Endodermal cell (in vitro differentiated cells): ENCODE measurements around the gene TTC7B. TPM values are rescaled to one million over a fixed set of nuclear protein-coding genes. Genes with fewer than 3 reads are reported as not detected.

Experiments used
- DNase-seq: peaks from one replicate; pipeline ENCODE4 v3.0.0-alpha.2; 2017
- H3K27ac ChIP-seq: 2 replicates; pipeline ENCODE4 v1.5.1; 2013; ENCODE audit warnings: mild to moderate bottlenecking, low read depth, low read length, moderate library complexity
- H3K27me3 ChIP-seq: 2 replicates; pipeline ENCODE4 v1.6.1; 2013; ENCODE audit warnings: mild to moderate bottlenecking, low read length, moderate library complexity; ENCODE audit not compliant: insufficient read depth, control insufficient read depth, poor library complexity, severe bottlenecking
- H3K36me3 ChIP-seq: 2 replicates; pipeline ENCODE4 v1.7.0; 2013; ENCODE audit warnings: mild to moderate bottlenecking, low read length, moderate library complexity; ENCODE audit not compliant: control insufficient read depth, insufficient read depth
- H3K4me1 ChIP-seq: one replicate; pipeline ENCODE4 v1.7.0; 2013; ENCODE audit warnings: low read length; ENCODE audit not compliant: control insufficient read depth, insufficient read depth
- H3K4me3 ChIP-seq: 2 replicates; pipeline ENCODE4 v1.5.1; 2013; ENCODE audit warnings: mild to moderate bottlenecking, low read length, moderate library complexity
- H3K9ac ChIP-seq: 2 replicates; pipeline ENCODE4 v1.6.1; 2013; ENCODE audit warnings: mild to moderate bottlenecking, low read length, moderate library complexity; ENCODE audit not compliant: poor library complexity, severe bottlenecking; ENCODE audit errors: extremely low read depth
- H3K9me3 ChIP-seq: 2 replicates; pipeline ENCODE4 v1.6.1; 2013; ENCODE audit warnings: mild to moderate bottlenecking, low read length, moderate library complexity; ENCODE audit not compliant: control insufficient read depth
- H3K27ac Mint-ChIP-seq: 2 replicates; pipeline ENCODE4 v1.8.0; 2020; ENCODE audit warnings: mixed read lengths
- H3K27me3 Mint-ChIP-seq: 2 replicates; pipeline ENCODE4 v1.8.0; 2021; ENCODE audit warnings: mild to moderate bottlenecking, mixed read lengths; ENCODE audit not compliant: insufficient read depth
- H3K36me3 Mint-ChIP-seq: 2 replicates; pipeline ENCODE4 v1.8.0; 2020; ENCODE audit warnings: low read depth, mixed read lengths
- H3K4me1 Mint-ChIP-seq: 2 replicates; pipeline ENCODE4 v1.8.0; 2020; ENCODE audit warnings: mixed read lengths
- H3K4me3 Mint-ChIP-seq: 2 replicates; pipeline ENCODE4 v1.8.0; 2020; ENCODE audit warnings: mild to moderate bottlenecking, moderate library complexity, mixed read lengths
- H3K9me3 Mint-ChIP-seq: 2 replicates; pipeline ENCODE4 v1.8.0; 2020; ENCODE audit warnings: mild to moderate bottlenecking, mixed read lengths
- WGBS, 2 experiments: methylation state at CpG; one replicate each; pipeline versions ENCODE4 v1.1.5 to v1.1.7; 2013; ENCODE audit warnings: missing lambda C conversion rate in 2 of 2, mixed read lengths in 1 of 2; ENCODE audit not compliant: insufficient coverage in 1 of 2, insufficient read length in 1 of 2; 5-methylcytosine and 5-hydroxymethylcytosine counted together
- total RNA-seq, 2 donors: library from RNA; stranded (reverse); fragmentation: NEBNext Ultra II Directional in 1 of 2; extraction: Animal tissue kit (Norgen Biotek cat#: 25700) in 1 of 2; gene quantifications; 2 replicates in 1 of 2; 3 replicates in 1 of 2; pipeline ENCODE4 v1.2.1, GENCODE V29; 2021
- TF ChIP-seq, protein P1 (sequence below): fragments of 200-600 bp; sonication (generic); conservative IDR thresholded peaks from 2 replicates; pipeline ENCODE4 v1.5.0; 2021; ENCODE audit warnings: antibody characterized with exemption, mild to moderate bottlenecking

The TTC7B gene
- total RNA-seq, 2 donors from 2014 or later = 51.3 to 62.6 TPM

DNA sequence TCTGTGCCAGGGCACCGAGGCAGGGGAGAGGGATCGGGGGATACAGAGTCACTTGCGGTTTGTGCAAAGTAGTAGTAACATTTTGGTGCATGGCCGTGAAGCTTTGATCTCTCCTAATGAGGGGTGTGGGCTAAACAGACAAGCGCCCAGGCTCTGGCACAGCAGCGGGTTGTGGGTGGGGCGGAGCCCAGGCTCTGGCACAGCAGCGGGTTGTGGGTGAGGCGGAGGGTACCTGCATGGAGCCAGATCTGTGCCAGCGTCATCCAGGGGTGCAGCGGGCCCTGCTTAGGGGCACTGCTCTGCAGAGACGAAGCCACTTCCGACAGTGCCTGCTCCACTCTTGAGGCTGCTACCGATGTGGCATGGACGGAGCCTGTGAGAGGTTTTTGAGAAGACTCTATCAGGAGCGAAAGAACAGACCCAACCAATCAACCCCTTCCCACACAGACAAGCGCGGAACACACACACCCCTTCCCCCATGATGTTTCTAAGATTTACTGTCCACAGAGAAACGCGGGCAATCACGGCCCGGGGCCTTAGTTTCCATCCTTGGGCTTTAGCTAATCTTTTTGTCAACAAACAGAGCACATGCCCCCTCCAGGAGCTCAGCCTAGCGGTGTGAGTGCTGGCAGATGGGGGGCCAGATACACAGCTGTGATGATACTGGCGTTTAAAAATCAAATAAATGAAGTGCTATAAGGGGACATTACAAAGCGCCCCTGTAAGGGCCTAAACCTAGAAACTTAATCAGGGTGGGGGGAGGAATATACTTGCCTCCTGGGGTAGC lies 222.8 kb downstream of the TTC7B start:
- H3K27me3 Mint-ChIP-seq = no peaks in the 10 kb centered on the region
- peaks cover 15% of the 10 kb centered on the region for H3K4me1 Mint-ChIP-seq
- Histone ChIP-seq H3K4me3 (no peak overlapping the region), H3K9ac (no peak overlapping the region), H3K27ac (no peak overlapping the region), H3K4me1 (peaks cover 8% of the 10 kb centered on the region), H3K9me3 (no peaks in the 10 kb centered on the region), H3K36me3 (no peaks in the 10 kb centered on the region), H3K27me3 (no peaks in the 10 kb centered on the region)
- 86 to 98% methylated on average over 13 to 25 of the region's 25 CpGs for WGBS, 2 experiments
- H3K36me3 Mint-ChIP-seq = peaks cover 2% of the 10 kb centered on the region
- H3K9me3 Mint-ChIP-seq = no peaks in the 10 kb centered on the region
- no peak overlapping the region for H3K4me3 Mint-ChIP-seq
- no peak for DNase-seq
- H3K27ac Mint-ChIP-seq = no peak overlapping the region
- TF ChIP-seq, protein P1, sequence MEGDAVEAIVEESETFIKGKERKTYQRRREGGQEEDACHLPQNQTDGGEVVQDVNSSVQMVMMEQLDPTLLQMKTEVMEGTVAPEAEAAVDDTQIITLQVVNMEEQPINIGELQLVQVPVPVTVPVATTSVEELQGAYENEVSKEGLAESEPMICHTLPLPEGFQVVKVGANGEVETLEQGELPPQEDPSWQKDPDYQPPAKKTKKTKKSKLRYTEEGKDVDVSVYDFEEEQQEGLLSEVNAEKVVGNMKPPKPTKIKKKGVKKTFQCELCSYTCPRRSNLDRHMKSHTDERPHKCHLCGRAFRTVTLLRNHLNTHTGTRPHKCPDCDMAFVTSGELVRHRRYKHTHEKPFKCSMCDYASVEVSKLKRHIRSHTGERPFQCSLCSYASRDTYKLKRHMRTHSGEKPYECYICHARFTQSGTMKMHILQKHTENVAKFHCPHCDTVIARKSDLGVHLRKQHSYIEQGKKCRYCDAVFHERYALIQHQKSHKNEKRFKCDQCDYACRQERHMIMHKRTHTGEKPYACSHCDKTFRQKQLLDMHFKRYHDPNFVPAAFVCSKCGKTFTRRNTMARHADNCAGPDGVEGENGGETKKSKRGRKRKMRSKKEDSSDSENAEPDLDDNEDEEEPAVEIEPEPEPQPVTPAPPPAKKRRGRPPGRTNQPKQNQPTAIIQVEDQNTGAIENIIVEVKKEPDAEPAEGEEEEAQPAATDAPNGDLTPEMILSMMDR = no peak

DNA sequence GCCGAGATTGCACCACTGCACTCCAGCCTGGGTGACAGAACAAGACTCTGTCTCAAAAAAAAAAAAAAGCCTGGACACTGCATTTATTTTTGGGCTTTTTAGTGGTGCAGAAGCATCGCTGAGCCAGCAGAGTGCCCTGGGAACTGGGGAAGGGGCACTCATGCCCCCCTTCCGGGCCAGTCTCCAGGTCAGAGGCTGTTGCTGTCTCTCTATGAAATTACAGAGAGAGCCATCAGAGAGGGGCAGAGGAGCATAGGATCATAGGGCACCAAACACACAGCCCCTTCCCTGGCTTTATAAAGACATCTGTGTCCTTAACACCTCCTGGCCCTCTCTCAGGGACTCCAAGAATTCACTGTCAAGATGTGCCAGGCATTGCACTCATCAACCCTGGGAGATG lies 223.6 kb downstream of the TTC7B start:
- peaks cover 8% of the 10 kb centered on the region for H3K4me1 ChIP-seq
- DNase-seq = no peak
- no peak overlapping the region for H3K27ac ChIP-seq
- WGBS, 2 experiments = 97 to 100% methylated on average over 2 to 3 of the region's 3 CpGs
- Mint-ChIP-seq H3K36me3 (peaks cover 2% of the 10 kb centered on the region), H3K27ac (no peak overlapping the region), H3K4me1 (peaks cover 15% of the 10 kb centered on the region), H3K9me3 (no peaks in the 10 kb centered on the region), H3K27me3 (no peaks in the 10 kb centered on the region), H3K4me3 (no peak overlapping the region)
- no peak overlapping the region for H3K4me3 ChIP-seq
- TF ChIP-seq, protein P1 = no peak
- no peaks in the 10 kb centered on the region for H3K36me3 ChIP-seq
- H3K27me3 ChIP-seq = no peaks in the 10 kb centered on the region
- H3K9me3 ChIP-seq = no peaks in the 10 kb centered on the region
- H3K9ac ChIP-seq = no peak overlapping the region

DNA sequence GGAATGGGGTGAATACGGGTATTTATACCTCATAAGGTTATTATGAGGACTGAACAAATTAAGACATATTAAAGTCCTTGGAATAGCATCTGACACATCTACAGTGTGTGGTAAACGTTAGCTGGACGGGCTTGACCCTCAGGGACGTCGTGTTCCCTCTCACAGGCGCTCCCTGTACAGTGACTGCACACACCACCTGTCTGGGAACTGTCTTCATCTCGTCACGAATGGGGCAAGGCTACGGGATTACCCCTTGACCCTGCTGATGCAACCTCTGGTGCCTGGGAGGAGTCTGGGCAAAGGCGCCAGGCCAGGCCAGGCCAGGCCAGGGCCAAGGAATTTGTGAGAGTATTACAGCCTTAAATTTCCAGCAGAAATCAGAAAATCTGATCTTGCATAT lies 228.3 kb downstream of the TTC7B start:
- Histone ChIP-seq H3K4me3 (no peak overlapping the region), H3K36me3 (no peaks in the 10 kb centered on the region), H3K9ac (no peak overlapping the region), H3K9me3 (no peaks in the 10 kb centered on the region), H3K4me1 (no peaks in the 10 kb centered on the region), H3K27me3 (no peaks in the 10 kb centered on the region), H3K27ac (no peak overlapping the region)
- no peak overlapping the region for H3K27ac Mint-ChIP-seq
- peaks cover 7% of the 10 kb centered on the region for H3K36me3 Mint-ChIP-seq
- no peaks in the 10 kb centered on the region for H3K9me3 Mint-ChIP-seq
- no peaks in the 10 kb centered on the region for H3K27me3 Mint-ChIP-seq
- peaks cover 2% of the 10 kb centered on the region for H3K4me1 Mint-ChIP-seq
- WGBS, 2 experiments = 92 to 94% methylated on average over 9 to 10 of the region's 10 CpGs
- DNase-seq = no peak
- TF ChIP-seq, protein P1 = no peak
- no peak overlapping the region for H3K4me3 Mint-ChIP-seq
